Inflammatory macrophage treated with lipopolysaccharide for 1 hour (primary cell): ENCODE measurements around the gene LNPEP.

ENCODE experiments used
- DNase-seq, 2 donors: peaks; one replicate each; pipeline ENCODE4 v3.0.0-alpha.2; 2020 to 2022

The LNPEP gene

DNA sequence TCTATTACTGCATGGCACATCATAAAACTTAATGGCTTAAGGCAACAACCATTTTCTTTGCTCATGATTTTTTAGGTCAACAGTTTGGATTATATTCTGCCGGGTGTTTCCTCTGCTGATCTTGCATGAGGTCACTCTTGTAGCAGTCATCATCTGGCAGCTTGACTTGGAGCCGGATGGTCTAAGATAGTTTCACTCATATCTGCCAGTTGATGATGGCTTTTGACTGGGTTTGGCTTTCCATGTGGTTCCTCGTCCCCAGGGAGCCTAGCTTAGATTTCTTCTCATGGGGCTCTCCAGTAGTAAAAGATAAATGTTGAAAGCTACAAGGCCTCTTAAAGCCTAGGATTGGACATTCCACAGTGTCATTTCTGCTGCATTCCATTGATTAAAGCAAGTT lies 27.4 kb downstream of the LNPEP start:
- DNase-seq = peak; percentile 39 to 58

- DNase-seq = no peak
Measured at GRCh38 chr5:96966801-96967200, 30.9 kb downstream of the LNPEP start.

- no peak for DNase-seq
Measured at GRCh38 chr5:96967400-96967799, 31.5 kb downstream of the LNPEP start.

DNA sequence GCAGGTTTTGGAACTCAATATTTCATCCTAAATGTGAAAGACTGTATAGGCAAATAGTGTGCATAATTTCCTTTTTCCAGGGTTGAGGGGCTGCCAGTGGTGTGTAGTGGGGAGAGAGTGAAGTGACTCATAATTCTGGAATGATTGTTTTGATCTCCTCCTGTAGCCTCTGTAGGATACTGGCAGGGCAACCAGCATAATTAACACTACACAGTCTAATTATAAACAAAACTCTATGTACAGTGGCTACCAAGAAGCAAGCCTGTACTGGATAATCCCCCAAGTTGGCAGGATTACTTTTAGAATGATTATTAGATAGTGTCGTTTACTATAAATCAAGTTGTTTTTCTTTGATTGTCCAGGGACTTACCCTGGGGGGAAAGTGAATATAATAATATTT lies 32.2 kb downstream of the LNPEP start:
- DNase-seq = no peak

GRCh38 chr5:96968614-96969013 lies 32.7 kb downstream of the LNPEP start:
- no peak for DNase-seq

DNA sequence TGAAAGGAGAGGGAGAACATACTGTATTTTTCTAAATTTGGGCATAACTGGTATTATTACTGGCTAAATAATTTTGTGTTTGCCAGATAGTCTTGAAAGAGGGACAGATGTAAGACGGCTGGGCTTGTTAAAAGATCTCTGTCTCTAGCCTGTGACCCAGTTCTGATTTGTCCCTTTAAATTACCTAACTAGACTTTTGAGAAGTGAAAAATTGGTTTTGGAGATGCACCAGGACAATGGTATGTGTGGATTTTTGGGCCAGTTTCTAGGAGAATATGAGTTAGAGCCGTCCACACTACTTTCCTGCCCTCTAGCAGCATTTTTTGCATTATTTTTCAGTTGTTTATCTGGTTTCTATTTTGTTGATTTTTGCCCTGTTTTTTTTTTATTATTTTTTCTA lies 33.5 kb downstream of the LNPEP start:
- no peak for DNase-seq

DNA sequence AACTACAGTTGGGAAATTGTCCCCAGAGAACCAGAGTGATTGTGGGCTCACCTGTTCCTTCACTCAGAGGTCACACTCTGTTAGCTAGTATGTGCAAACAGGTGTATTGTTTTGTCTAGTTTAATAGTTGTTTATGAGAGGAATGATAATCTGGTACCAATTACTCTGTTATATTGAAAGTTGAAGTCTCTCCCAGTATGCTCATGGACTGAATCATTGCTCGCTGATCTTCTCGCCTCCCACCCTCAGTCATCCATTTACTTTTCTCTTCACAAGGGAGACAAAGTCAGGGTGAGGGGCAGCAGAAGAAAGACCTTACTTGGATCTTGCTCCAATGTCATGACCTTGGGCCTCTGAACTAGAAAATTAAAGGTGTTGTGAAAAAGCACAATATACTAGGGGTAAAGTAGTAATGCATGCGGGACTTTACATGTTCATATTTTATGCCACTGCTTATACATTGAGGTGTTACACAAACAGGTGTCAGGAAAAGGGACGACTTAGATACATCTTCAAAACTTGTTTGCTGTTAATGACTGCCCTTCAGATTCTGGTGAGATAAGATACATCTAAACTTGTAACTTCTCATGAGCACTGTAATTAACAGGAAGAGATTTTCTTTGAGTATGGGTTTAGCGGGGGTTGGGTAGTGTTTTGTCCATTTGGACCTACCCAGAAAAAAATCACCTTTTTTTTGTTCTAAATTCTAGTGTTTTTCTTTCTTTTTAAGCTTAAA lies 36.9 kb downstream of the LNPEP start:
- no peak for DNase-seq

- no peak for DNase-seq
Measured at GRCh38 chr5:96973532-96974401, 37.9 kb downstream of the LNPEP start.

GRCh38 chr5:96975656-96976055 lies 39.8 kb downstream of the LNPEP start:
- no peak for DNase-seq

DNA sequence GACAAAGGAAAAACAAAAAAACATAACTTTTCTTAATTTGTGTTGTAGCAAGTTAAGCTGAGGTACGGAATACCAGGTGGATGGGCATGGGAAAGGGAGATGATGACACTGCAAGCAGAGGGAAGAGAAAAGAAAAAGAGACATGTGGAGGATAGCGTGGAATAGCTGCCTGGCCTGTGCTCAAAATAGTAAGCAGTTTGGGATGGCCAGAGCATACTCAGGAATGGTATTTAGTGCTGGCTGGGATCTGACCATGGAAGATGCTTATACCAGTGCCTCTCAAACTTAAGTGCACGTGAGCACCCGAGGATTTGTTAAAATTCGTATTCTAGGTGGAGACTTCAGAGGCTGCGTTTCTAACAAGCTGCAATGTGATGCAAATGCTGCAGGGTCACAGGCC lies 41.3 kb downstream of the LNPEP start:
- DNase-seq = no peak

- no peak for DNase-seq
Measured at GRCh38 chr5:96978812-96979449, 43.1 kb downstream of the LNPEP start.

GRCh38 chr5:96984506-96985192 lies 48.8 kb downstream of the LNPEP start:
- DNase-seq = no peak

DNA sequence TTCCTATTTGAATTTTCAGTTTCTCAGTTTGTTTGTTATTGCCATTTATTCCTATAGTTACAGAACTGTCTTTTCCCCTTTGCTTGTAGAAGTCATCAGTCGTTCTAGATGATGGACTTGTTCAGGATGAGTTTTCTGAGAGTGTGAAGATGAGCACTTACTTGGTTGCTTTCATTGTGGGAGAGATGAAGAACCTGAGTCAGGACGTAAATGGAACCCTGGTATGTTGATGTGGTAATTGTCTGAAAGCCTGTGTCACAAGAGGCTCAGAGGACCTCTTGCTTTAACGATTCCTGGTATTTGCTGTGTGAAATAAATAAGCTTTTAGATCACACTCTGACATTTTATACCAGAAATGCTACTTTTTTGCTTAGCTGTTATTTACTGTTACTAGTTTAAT lies 50.6 kb downstream of the LNPEP start:
- DNase-seq = no peak

- DNase-seq = no peak
Measured at GRCh38 chr5:96990102-96990501, 54.2 kb downstream of the LNPEP start.

DNA sequence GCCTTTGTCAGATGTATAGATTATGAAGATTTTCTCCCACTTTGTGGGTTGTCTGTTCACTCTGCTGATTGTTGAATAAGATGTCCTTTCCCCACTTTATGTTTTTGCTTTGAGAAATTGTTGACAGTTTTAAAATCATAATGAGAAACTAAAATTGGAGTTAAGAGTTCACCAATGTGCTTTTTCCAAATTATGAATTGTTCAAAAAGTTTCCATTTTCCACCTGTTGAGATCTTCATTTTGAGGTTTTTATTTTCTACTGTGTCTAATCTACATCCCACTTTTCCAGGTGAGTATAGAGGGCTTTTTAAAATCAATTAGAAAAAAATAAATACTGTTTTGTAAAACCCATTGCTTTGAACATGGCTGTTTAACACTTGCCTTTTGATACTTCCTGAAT lies 55.8 kb downstream of the LNPEP start:
- no peak for DNase-seq

- DNase-seq = no peak
Measured at GRCh38 chr5:96993760-96994159, 57.9 kb downstream of the LNPEP start.

- DNase-seq = no peak
Measured at GRCh38 chr5:96994493-96994892, 58.6 kb downstream of the LNPEP start.

- DNase-seq = no peak
Measured at GRCh38 chr5:96995419-96995818, 59.5 kb downstream of the LNPEP start.

GRCh38 chr5:96997265-96997859 lies 61.5 kb downstream of the LNPEP start:
- DNase-seq = peak; percentile 48 to 62

DNA sequence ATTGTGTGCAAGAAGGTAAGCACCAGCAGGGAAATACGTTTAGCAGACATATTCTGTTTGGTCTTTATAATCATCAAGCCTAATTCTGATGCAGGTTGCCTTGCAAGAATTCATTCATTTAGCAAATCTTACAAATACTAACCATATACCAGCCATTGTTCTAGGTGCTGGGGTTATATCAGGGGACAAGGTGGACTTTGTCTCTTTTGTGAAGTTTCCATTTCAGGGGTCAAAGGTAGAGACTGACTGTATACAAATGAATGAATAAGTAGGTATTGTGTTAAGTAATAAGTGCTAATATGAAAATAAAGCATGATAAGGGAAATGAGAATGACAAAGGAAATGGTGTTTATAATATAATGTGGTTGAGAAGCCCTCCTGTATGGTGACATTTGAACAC lies 64.0 kb downstream of the LNPEP start:
- DNase-seq = no peak

DNA sequence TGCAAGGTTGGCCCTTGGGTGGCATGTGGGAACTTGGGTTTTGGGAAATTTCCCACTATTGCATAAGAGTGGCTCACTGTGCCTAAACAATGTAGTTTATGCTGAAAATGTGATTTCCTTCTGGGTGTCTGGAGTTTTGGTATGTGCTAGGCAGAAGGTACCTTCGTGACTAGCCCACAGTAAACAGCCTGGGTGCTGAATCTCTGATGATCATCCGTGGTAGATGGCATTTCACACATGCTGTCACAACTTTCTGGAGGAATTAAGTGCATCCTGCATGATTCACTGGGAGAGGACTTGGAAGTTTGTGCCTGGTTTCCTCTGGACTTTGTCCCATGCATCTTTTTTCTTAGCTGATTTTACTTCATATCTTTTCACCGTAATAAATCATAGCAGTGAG lies 64.5 kb downstream of the LNPEP start:
- DNase-seq = peak; percentile 10 to 14

- no peak for DNase-seq
Measured at GRCh38 chr5:97002983-97003382, 67.1 kb downstream of the LNPEP start.
